B cell (primary cell): ENCODE results near the gene RUFY4. TPM values are rescaled to one million over a fixed set of nuclear protein-coding genes. Genes with fewer than 3 reads are reported as not detected.

ENCODE experiments used
- ATAC-seq: fragments of 200-7000 bp; cut with Tn5 transposase; one replicate; pipeline ENCODE4 v1.10.0; 2021; ENCODE audit warnings: low read depth, mild to moderate bottlenecking, moderate number of reproducible peaks, moderate library complexity
- CTCF ChIA-PET: fragments of 350-600 bp; sonication (Branson Sonifier 250); formaldehyde crosslinking; loops from one replicate; lab custom pipeline; 2021; ENCODE audit warnings: antibody characterized with exemption, inconsistent platforms; lab: Charles Lee
- POLR2A ChIA-PET: fragments of 350-600 bp; sonication (Branson Sonifier 250); formaldehyde crosslinking; loops from one replicate; lab custom pipeline; 2021; ENCODE audit warnings: antibody characterized with exemption; lab: Charles Lee
- DNase-seq: peaks from one replicate; pipeline ENCODE4 v3.0.0; 2013
- H2AFZ ChIP-seq: 2 replicates; pipeline ENCODE4 v1.6.1; 2012; ENCODE audit warnings: mild to moderate bottlenecking, low read depth, low read length; ENCODE audit not compliant: insufficient read depth, poor library complexity, severe bottlenecking
- H3K27ac ChIP-seq, 2 donors: 1 replicate in 1 of 2; 2 replicates in 1 of 2; pipeline ENCODE4 v1.5.1; 2012 to 2013; ENCODE audit warnings: low read length in 2 of 2, mild to moderate bottlenecking in 2 of 2, moderate library complexity in 1 of 2
- H3K27me3 ChIP-seq, 4 experiments: fragments of 200-600 bp in 1 of 4; sonication (generic) in 1 of 4; replicated peaks in 1 of 4; 1 replicate in 2 of 4; 2 replicates in 2 of 4; pipeline versions ENCODE4 v1.6.1 to v1.7.0; 2013 to 2016; ENCODE audit warnings: low read length in 3 of 4, mild to moderate bottlenecking in 2 of 4, mixed read lengths in 1 of 4, moderate library complexity in 1 of 4; ENCODE audit not compliant: insufficient read depth in 4 of 4, control insufficient read depth in 3 of 4; ENCODE audit errors: control extremely low read depth in 1 of 4
- H3K36me3 ChIP-seq, 2 experiments: replicated peaks in 1 of 2; 1 replicate in 1 of 2; 2 replicates in 1 of 2; pipeline versions ENCODE4 v1.6.1 to v1.7.1; 2013; ENCODE audit warnings: low read length in 1 of 2; ENCODE audit not compliant: insufficient read depth in 2 of 2, control insufficient read depth in 1 of 2; ENCODE audit errors: control extremely low read depth in 1 of 2, extremely low read depth in 1 of 2
- H3K4me1 ChIP-seq, 2 donors: fragments of 200-600 bp in 1 of 2; sonication (generic) in 1 of 2; 1 replicate in 1 of 2; 2 replicates in 1 of 2; pipeline versions ENCODE4 v1.5.1 to v1.6.1; 2013 to 2017; ENCODE audit warnings: low read length in 2 of 2; ENCODE audit not compliant: control insufficient read depth in 2 of 2, insufficient read depth in 2 of 2
- H3K4me2 ChIP-seq: replicated peaks from 2 replicates; pipeline ENCODE3; 2012; ENCODE audit warnings: mild to moderate bottlenecking, low read depth, low read length; ENCODE audit not compliant: poor library complexity, severe bottlenecking
- H3K4me3 ChIP-seq, 5 experiments: fragments of 200-600 bp in 1 of 5; sonication (generic) in 1 of 5; 1 replicate in 3 of 5; 2 replicates in 2 of 5; pipeline versions ENCODE4 v1.5.1 to v1.7.0; 2011 to 2016; ENCODE audit warnings: low read length in 4 of 5, mild to moderate bottlenecking in 4 of 5, low read depth in 2 of 5, control low read depth in 1 of 5, moderate library complexity in 1 of 5; ENCODE audit not compliant: insufficient read depth in 1 of 5; ENCODE audit errors: control extremely low read depth in 1 of 5, extremely low read depth in 1 of 5
- H3K79me2 ChIP-seq: fragments of 200-600 bp; sonication (generic); one replicate; pipeline ENCODE4 v1.6.0; 2016; ENCODE audit warnings: low read length; ENCODE audit not compliant: control insufficient read depth, insufficient read depth
- H3K9ac ChIP-seq: fragments of 200-600 bp; sonication (generic); 2 replicates; pipeline ENCODE4 v1.6.1; 2017; ENCODE audit warnings: mild to moderate bottlenecking, low read length, moderate library complexity
- H3K9me3 ChIP-seq, 3 donors: one replicate each; pipeline versions ENCODE4 v1.6.1 to v1.7.1; 2013; ENCODE audit warnings: low read length in 2 of 3; ENCODE audit not compliant: control insufficient read depth in 2 of 3, insufficient read depth in 1 of 3; ENCODE audit errors: control extremely low read depth in 1 of 3
- H4K20me1 ChIP-seq: 2 replicates; pipeline ENCODE4 v1.6.0; 2012; ENCODE audit warnings: mild to moderate bottlenecking, low read length; ENCODE audit not compliant: insufficient read depth, control insufficient read depth, poor library complexity, severe bottlenecking
- H3K27ac Mint-ChIP-seq: one replicate; pipeline ENCODE4 v1.8.0; 2021; ENCODE audit warnings: mixed read lengths
- H3K27me3 Mint-ChIP-seq: one replicate; pipeline ENCODE4 v1.8.0; 2021; ENCODE audit warnings: mixed read lengths
- H3K4me1 Mint-ChIP-seq: one replicate; pipeline ENCODE4 v1.8.0; 2021; ENCODE audit warnings: mixed read lengths
- H3K4me3 Mint-ChIP-seq: one replicate; pipeline ENCODE4 v1.8.0; 2021; ENCODE audit warnings: mixed read lengths
- H3K9me3 Mint-ChIP-seq: one replicate; pipeline ENCODE4 v1.8.0; 2022; ENCODE audit warnings: mixed read lengths; ENCODE audit not compliant: insufficient read depth
- EZH2 ChIP-seq: IDR thresholded peaks from 2 replicates; pipeline ENCODE4 v1.6.1; 2012; ENCODE audit warnings: borderline replicate concordance, low read depth, mild to moderate bottlenecking, moderate library complexity, low read length; ENCODE audit not compliant: insufficient read depth, poor library complexity, severe bottlenecking
- WGBS: methylation state at CpG from one replicate; pipeline ENCODE4 v1.1.5; 2013; ENCODE audit warnings: missing lambda C conversion rate; ENCODE audit not compliant: insufficient coverage; 5-methylcytosine and 5-hydroxymethylcytosine counted together
- intact Hi-C: fragments of 100-400 bp; cut with micrococcal nuclease; formaldehyde crosslinking; loops from one replicate; pipeline ENCODE4 v1.10.0; 2022
- polyA plus RNA-seq: library from polyadenylated mRNA; depleted of rRNA; stranded (reverse); fragments of >200 nt; gene quantifications from 2 replicates; pipeline ENCODE4 v1.2.3, GENCODE V29; 2012
- total RNA-seq, 2 donors: library from RNA; stranded (reverse); fragments of 120-200 nt in 1 of 2; gene quantifications; 1 replicate in 1 of 2; 2 replicates in 1 of 2; pipeline versions ENCODE4 v1.2.3 to v1.2.4, GENCODE V29; 2013 to 2022
- TF ChIP-seq, protein P1 (sequence below): fragments of 200-600 bp; IDR thresholded peaks from one replicate; pipeline ENCODE4 v1.8.0; 2022; ENCODE audit warnings: antibody characterized with exemption, mild to moderate bottlenecking

The RUFY4 gene
- total and polyA plus RNA-seq, 2 donors (not counting 1 experiment from before 2014, with no cell fraction given): 0.34 TPM; not detected in 1

DNA sequence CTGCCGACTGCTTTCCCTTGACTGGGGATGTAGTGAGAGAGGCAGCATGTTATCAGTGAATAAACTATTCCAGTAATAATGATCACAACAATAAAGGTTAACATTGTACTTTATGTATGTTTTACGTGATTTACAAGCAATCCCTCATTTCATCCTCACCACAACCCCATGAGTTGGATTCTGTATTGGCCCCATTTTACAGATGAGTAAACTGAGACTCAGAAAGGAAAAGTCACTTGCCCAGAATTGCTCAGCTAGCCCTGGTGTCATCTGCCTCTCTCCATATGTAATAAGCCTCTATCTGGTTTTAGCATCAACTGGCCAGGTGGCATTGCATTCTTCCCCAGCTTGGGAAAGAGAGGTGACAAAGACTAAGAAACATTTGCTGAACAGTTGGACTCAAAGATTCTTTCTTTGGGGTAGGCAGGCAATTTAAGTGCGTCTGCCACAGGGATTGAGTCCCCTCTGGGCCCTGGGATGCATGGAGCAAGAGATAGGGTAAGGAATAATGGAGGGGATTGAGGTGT is 58.9 kb downstream of the RUFY4 start:
- Histone ChIP-seq H3K79me2 (no peaks in the 10 kb centered on the region), H3K27ac (no peak overlapping the region)

DNA sequence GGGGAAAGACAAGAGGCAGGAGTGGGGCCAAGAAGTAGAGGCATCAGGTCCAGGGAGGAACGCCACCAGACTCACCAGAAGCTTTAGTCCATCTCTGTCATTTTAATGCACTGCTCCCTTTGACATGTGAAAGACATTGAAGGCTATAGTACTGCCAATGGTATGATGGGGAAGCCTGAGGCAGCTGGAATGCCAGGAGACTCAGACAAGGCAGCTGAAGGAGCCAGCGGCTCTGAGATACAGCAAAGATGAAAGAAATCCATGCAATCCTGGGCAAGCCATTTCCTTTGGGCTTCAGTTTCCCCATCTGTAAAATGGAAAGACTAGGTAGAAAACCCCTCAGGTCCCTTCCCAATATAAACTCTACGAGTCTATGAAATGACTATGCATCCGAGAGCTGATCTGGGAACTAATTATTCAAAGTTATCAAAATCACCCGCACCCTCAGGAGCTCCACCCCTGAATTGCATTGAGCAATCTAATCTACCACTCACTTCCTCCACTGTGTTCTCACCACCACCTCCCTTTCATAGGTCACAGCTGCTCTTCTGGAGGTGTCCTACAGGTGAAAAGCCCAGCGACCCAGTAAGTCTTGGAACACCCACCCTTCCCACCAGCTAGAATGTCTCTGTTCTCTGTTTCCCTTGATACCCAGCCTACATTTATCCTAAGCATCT is 59.9 kb downstream of the RUFY4 start:
- Histone ChIP-seq H4K20me1 (no peaks in the 10 kb centered on the region), H3K9me3 (no peaks in the 10 kb centered on the region), H3K27ac (no peak overlapping the region), H3K79me2 (no peaks in the 10 kb centered on the region), H3K9ac (no peak overlapping the region), H3K4me2 (no peak overlapping the region), H2AFZ (no peak overlapping the region), H3K4me1 (no peaks in the 10 kb centered on the region), H3K27me3 (peaks cover 0 to 19% (median 9%) of the 10 kb centered on the region in 4 experiments), H3K4me3 (peak overlapping the region in 1 of 5 experiments; percentile 82), H3K36me3 (no peaks in the 10 kb centered on the region)
- TF ChIP-seq, protein P1, sequence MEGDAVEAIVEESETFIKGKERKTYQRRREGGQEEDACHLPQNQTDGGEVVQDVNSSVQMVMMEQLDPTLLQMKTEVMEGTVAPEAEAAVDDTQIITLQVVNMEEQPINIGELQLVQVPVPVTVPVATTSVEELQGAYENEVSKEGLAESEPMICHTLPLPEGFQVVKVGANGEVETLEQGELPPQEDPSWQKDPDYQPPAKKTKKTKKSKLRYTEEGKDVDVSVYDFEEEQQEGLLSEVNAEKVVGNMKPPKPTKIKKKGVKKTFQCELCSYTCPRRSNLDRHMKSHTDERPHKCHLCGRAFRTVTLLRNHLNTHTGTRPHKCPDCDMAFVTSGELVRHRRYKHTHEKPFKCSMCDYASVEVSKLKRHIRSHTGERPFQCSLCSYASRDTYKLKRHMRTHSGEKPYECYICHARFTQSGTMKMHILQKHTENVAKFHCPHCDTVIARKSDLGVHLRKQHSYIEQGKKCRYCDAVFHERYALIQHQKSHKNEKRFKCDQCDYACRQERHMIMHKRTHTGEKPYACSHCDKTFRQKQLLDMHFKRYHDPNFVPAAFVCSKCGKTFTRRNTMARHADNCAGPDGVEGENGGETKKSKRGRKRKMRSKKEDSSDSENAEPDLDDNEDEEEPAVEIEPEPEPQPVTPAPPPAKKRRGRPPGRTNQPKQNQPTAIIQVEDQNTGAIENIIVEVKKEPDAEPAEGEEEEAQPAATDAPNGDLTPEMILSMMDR: no peak
- TF ChIP-seq EZH2: no peak
- Mint-ChIP-seq H3K9me3 (no peaks in the 10 kb centered on the region), H3K4me3 (no peak overlapping the region), H3K27ac (no peak overlapping the region), H3K4me1 (peaks cover 4% of the 10 kb centered on the region), H3K27me3 (peaks cover 37% of the 10 kb centered on the region)
- intact Hi-C loops: no loop called here
- ATAC-seq (no peak), DNase-seq (no peak)
- ChIA-PET CTCF (no interaction called here), POLR2A (no interaction called here)
- WGBS: 91% methylated on average over 5 of the region's 6 CpGs

More for the DNA sequence above, 58.9 kb downstream of the RUFY4 start:
- DNase-seq (no peak), ATAC-seq (no peak)
- WGBS: 80% methylated on average over 1 of the region's 3 CpGs
- no peak overlapping the region for H3K9ac ChIP-seq
- H4K20me1 ChIP-seq: no peaks in the 10 kb centered on the region
- H3K9me3 ChIP-seq: peaks cover 0 to 7% (median 0%) of the 10 kb centered on the region in 3 donors
- ChIA-PET CTCF (no interaction called here), POLR2A (no interaction called here)
- H2AFZ ChIP-seq: no peak overlapping the region
- no peak overlapping the region for H3K4me2 ChIP-seq
- Mint-ChIP-seq H3K27ac (no peak overlapping the region), H3K4me1 (peaks cover 4% of the 10 kb centered on the region), H3K27me3 (peaks cover 35% of the 10 kb centered on the region), H3K9me3 (no peaks in the 10 kb centered on the region), H3K4me3 (no peak overlapping the region)
- H3K4me1 ChIP-seq: no peaks in the 10 kb centered on the region
- TF ChIP-seq, protein P1: no peak
- no peak for TF ChIP-seq EZH2
- peak overlapping the region in 1 of 5 experiments; percentile 82 for H3K4me3 ChIP-seq
- no peaks in the 10 kb centered on the region for H3K36me3 ChIP-seq
- H3K27me3 ChIP-seq: peaks cover 0 to 15% (median 9%) of the 10 kb centered on the region in 4 experiments
- intact Hi-C loops: no loop called here
